GM19372 (cell line): ENCODE data around the gene SPHK1.
"Not testable (repeated sequence)": the region's sequence is repeated elsewhere in the genome, so short reads cannot be mapped to it uniquely, and the experiment has no call there.

Experiments
- ATAC-seq: cut with Tn5 transposase; IDR thresholded peaks from one replicate; pipeline ENCODE4 v1.9.1; 2021; ENCODE audit warnings: mild to moderate bottlenecking, low read depth, moderate library complexity; ENCODE audit not compliant: unreplicated experiment

The SPHK1 gene

GRCh38 chr17:76384222-76384986 lies at the start of gene SPHK1:
Gene SPHK1 (plus strand): TSS chr17:76384609. CDS start chr17:76385645, 1,036 bp downstream.
- ATAC-seq, result peak; percentile 47

- no peak for ATAC-seq
These were observed 48.6 kb upstream of the SPHK1 start for GRCh38 chr17:76335716-76336381.

DNA sequence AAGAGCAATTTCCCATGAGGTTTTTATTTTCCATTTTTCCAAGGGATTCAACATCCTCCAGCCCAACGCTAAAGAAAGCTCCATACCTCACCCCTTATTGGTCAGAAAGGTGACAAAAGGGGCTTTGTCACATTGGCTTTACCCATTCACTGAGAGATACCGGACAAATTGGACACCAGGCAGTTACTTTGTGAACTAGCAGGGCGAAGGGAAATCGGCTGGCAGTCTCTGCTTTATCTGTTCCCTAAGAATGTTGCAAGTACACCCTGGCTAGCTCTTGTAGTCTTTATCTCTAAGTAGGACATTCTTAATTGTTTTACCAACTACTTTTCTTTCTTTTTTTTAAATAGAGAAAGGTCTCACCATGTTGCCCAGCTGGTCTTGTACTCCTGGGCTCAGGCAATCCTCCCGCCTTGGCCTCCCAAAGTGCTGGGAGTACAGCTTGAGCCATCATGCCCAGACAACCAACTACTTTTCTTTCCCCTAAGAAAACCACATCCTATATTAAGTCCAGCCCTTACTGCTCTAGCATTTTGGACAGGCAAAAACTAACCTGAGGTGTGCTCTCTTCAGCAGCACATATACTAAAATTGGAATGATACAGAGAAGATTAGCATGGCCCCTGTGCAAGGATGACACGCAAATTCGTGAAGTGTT lies 47.5 kb upstream of the SPHK1 start:
- ATAC-seq, result no peak

DNA sequence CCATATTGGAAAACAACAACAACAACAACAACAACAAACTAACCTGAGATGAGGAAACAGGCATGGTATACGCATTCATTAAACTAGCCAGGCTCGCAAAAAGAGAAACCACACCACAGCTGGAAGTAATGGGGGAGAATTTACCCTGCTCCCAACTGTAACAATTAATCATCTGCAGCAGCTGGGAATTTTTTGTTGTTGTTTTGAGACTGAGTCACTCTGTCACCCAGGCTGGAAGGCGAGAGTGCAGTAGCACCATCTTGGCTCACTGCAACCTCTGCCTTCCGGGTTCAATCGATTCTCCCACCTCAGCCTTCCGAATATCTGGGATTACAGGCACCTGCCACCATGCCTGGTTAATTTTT lies 47.0 kb upstream of the SPHK1 start:
- no peak for ATAC-seq

GRCh38 chr17:76341301-76341700 lies 43.1 kb upstream of the SPHK1 start:
- ATAC-seq, result no peak

DNA sequence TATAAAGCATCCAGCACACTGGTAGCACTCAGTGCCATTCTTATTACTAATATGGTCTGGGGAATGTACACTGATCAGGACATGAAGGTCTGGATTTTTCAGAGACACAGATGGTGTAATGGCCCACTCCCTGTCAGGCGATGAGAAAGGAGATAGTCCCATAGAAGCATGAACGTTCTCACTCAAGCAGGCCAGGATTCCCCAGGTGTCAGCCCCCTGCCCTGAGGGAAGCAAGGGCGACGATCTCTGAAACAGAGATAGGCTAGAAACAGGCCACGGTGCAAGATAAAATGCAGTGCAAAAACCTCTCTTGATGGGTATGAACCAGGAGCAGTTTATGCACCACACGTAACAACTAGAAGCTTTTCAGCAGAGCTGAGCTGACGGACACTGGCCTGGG lies 41.3 kb upstream of the SPHK1 start:
- no peak for ATAC-seq

DNA sequence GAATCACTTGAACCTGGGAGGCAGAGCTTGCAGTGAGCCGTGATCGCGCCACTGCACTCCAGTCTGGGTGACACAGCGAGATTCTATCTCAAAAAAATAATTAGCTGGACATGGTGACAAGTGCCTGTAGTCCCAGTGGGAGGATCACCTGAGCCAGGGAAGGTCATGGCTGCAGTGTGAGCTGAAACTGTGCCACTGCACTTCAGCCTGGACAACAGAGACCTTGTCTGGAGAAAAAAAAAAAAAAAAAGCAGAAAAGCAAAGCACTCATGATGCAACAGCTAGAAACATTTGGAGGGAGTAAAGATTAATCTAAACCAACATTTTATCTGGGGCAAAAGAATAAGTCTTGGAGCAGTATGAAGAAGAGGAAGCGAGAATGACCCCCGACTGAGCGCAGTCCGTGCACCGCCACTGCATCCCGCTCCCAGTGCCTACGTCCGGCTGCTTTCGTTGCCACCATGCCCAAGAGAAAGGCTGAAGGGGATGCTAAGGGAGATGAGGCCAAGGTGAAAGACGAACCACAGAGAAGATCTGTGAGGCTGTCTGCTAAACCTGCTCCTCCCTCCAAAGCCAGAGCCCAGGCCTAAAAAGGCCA lies 38.9 kb upstream of the SPHK1 start:
- ATAC-seq, result no peak

GRCh38 chr17:76346936-76347335 lies 37.5 kb upstream of the SPHK1 start:
- ATAC-seq, result not testable (repeated sequence)

- ATAC-seq, result no peak
These were observed 33.9 kb upstream of the SPHK1 start for GRCh38 chr17:76350463-76350862.

- ATAC-seq, result no peak
These were observed 32.8 kb upstream of the SPHK1 start for GRCh38 chr17:76351526-76352071.

DNA sequence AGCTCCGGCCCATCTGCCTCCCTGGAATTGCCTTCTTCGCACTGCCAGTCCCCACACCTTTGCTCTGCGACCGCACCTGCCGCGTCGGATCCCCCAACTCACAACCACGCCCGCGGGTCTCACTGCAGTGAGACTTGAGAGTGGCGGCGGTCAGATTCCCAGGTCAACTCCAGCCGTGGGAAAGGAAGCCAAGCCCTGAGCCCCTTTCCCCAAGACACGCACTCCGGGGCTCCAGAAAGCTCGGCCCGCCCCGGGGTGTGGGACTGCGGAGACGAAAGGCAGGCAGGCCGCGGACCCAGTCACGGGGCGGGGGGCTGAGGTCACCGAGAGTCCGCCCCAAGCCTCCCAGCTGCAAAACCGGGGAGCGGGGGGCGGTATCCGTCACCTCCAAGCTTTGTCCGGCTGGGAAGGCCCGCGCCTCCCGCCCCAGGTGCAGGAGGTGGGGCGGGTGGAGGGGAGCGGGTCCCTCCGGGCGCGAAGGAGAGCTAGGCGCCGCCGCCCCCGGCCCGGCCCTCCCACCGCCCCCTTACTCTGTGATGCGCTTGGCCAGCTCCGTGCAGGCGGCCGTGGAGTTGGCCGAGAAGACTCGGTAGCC lies 31.3 kb upstream of the SPHK1 start:
- ATAC-seq, result peak; percentile 26

GRCh38 chr17:76353599-76354316 lies 30.7 kb upstream of the SPHK1 start, which contains the start of gene PRPSAP1:
Gene PRPSAP1 (minus strand): TSS chr17:76353916. CDS start chr17:76353703, 213 bp downstream.
- peak; percentile 85 for ATAC-seq

GRCh38 chr17:76354317-76354729 lies 30.1 kb upstream of the SPHK1 start:
- no peak for ATAC-seq

DNA sequence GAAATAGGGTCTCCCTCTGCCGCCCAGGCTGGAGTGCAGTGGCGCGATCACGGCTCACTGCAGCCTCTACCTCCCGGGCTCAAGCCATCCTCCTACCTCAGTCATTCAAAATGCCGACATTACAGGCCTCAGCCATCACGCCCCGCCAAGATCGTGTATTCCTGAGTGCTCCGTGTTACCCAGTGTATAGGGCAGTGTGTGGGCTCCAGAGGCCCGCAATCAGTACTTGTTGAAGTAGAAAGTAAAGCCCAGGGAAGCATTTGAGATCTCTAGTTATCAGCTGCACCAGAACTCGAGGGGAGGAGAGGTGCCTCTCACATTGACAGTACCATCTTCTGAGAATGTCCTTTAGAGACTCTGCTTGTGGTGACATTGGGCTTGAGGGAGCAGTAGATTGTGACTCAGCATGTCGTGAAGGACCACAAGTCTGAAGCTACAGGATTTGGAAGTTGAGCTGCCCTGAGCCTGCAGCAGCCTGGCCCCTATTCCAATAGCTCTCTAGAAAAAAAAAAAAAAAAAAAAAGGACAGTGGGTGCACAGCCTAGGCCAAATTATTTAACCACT lies 29.6 kb upstream of the SPHK1 start:
- ATAC-seq, result no peak

- ATAC-seq, result no peak
These were observed 27.5 kb upstream of the SPHK1 start for GRCh38 chr17:76356803-76357456.

DNA sequence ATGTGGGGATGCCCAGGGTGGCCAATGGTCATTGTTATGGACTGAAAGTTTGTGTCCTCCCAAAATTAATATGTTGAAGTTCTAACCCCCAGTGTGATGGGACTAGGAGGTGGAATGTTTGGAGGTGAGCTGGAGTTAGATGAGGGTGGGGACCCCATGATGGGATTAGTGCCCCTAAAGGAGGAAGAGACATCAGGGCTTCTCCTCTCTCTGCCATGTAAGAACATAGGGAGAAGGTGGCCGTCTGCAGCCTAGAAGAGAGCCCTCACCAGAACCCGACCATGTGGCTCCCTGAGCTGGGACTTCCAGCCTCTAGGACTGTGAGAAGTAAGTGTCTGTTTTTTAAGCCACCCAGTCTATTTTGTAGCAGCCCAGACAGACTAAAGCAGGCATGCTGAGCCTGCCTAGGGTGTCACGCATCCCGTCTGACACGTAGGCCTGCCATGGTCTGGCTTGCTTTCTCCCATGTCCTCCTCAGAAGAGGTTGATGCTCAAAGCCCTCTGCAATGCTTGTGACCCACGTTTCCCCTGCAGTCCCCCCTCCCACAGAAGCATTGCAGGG lies 26.7 kb upstream of the SPHK1 start:
- ATAC-seq, result no peak

- ATAC-seq, result no peak
These were observed 25.0 kb upstream of the SPHK1 start for GRCh38 chr17:76359375-76359774.

DNA sequence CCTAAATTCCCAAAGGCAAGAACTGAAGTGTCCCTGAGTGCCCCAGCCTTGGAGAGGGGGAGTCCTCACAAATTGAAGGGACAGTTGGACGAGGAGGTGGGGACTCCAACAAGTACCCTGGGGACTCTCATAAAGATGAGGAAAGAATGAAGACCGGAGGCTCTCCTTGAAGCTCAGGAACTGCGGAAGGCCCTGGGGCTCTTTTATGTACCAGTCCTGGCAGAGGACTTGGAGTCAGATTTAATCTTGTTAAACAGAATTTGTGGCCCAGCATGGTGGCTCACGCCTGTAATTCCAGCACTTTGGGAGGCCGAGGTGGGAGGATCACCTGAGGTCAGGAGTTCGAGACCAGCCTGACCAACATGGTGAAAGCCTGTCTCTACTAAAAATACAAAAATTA lies 24.6 kb upstream of the SPHK1 start:
- ATAC-seq, result not testable (repeated sequence)

- ATAC-seq, result no peak
These were observed 23.9 kb upstream of the SPHK1 start for GRCh38 chr17:76360461-76360860.
